ENCODE measurements around the gene KCNQ1. TPM values are rescaled to one million over a fixed set of nuclear protein-coding genes. Genes with fewer than 3 reads are reported as not detected.

Gene KCNQ1
- total and polyA plus RNA-seq, 2 donors (not counting 1 experiment from before 2014, with no cell fraction given), result not detected

DNA sequence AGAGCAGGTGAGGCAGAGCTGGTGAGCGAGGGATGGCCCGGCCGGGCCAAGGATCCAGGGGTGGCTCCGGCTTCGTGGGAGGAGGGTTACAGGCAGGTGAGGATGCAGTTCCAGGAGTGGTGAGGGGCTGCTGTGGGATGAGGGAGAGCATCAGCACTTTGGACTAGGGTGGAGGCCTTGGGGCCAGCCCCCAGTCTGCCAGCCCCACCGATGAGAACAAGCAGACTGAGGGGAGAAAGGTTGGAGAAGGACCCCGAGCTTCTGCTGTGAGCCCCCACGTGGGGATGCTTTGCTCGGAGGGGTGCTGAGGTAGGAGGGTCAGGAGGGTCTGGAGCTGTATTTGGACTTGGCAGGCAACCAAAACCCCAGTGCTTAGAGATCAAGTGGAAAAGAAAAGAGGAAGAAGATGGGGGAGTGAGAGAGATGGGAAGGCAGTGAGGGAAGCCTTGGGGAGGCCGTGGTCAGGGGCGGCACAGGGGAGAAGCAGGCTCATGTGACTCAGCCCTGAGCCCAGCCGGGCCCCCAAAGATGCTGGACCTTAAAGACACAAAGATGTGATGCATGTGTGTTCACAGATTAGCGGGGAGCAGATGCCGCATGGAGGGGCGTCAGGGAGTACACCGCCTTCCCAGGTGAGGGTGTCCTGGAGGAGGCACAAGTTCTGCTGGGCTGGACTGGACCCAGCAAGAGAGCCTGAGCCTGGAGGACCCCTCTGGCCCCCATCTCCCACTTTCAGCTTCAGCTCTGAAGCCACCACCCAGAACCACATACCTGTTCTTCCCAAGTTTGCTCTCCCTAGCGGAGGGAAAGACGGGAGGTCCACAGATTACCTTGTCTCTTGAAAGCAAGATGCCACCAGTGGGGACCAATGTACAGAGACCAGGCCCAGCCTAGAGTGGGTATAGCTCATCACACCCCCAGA lies 349.5 kb downstream of the KCNQ1 start:
- no peak for DNase-seq (ENCODE audit: low read depth in 2 of 2)

DNA sequence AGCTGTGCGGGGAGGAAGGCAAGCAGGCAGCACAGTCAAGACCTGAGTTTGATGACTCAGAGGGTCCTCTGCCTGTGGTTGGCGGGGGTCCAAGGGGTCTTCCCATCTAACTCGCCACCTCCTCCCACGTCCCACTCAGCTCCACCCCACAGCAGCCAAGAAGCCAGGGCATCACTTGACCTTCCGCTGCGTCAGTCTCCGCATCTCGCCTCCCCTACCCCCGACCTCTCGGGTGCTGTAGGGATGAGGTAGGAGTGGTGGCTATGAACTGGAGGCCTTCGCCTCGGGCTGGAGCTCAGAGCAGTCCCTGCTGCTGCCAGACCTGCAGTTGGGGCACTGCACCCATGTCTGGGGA lies 350.1 kb downstream of the KCNQ1 start:
- Histone ChIP-seq H3K27ac (ENCODE audit: insufficient read depth, low read length) (no peak overlapping the region), H4K20me1 (ENCODE audit: control insufficient read depth, extremely low read depth, insufficient read depth, low read length) (no peaks in the 10 kb centered on the region), H3K9me3 (ENCODE audit: control insufficient read depth, insufficient read depth, low read depth, low read length) (no peaks in the 10 kb centered on the region), H3K36me3 (ENCODE audit: control insufficient read depth, insufficient read depth, low read length) (no peaks in the 10 kb centered on the region), H3K27me3 (ENCODE audit: control insufficient read depth, insufficient read depth, low read length) (peaks cover 15% of the 10 kb centered on the region), H3K4me1 (ENCODE audit: control insufficient read depth, extremely low read depth, insufficient read depth, low read length) (peaks cover 3% of the 10 kb centered on the region), H3K4me3 (replicated peaks in 1 of 4; ENCODE audit: control extremely low read depth in 1 of 4, insufficient read depth in 1 of 4, low read depth in 3 of 4, low read length in 4 of 4) (no peak overlapping the region), H3K4me2 (ENCODE audit: extremely low read depth, insufficient read depth, low read length) (no peak overlapping the region), H3K79me2 (ENCODE audit: control insufficient read depth, insufficient read depth, low read length) (no peaks in the 10 kb centered on the region), H2AFZ (ENCODE audit: low read length) (no peak overlapping the region), H3K9ac (ENCODE audit: insufficient read depth, low read length) (no peak overlapping the region)
- TF ChIP-seq EZH2 (IDR thresholded peaks at IDR 0.05; ENCODE audit: low read length, missing control alignments), result no peak
- TF ChIP-seq, protein P1, sequence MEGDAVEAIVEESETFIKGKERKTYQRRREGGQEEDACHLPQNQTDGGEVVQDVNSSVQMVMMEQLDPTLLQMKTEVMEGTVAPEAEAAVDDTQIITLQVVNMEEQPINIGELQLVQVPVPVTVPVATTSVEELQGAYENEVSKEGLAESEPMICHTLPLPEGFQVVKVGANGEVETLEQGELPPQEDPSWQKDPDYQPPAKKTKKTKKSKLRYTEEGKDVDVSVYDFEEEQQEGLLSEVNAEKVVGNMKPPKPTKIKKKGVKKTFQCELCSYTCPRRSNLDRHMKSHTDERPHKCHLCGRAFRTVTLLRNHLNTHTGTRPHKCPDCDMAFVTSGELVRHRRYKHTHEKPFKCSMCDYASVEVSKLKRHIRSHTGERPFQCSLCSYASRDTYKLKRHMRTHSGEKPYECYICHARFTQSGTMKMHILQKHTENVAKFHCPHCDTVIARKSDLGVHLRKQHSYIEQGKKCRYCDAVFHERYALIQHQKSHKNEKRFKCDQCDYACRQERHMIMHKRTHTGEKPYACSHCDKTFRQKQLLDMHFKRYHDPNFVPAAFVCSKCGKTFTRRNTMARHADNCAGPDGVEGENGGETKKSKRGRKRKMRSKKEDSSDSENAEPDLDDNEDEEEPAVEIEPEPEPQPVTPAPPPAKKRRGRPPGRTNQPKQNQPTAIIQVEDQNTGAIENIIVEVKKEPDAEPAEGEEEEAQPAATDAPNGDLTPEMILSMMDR (conservative IDR thresholded peaks at IDR 0.05 in 1 of 2, IDR thresholded peaks at IDR 0.05 in 1 of 2; ENCODE audit: low read depth in 1 of 2, low read length in 2 of 2), result no peak
- DNase-seq (ENCODE audit: low read depth in 2 of 2), result no peak

More for the DNA sequence above, 349.5 kb downstream of the KCNQ1 start:
- H3K4me3 ChIP-seq (replicated peaks in 1 of 4; ENCODE audit: control extremely low read depth in 1 of 4, insufficient read depth in 1 of 4, low read depth in 3 of 4, low read length in 4 of 4), result no peak overlapping the region
- no peaks in the 10 kb centered on the region for H4K20me1 ChIP-seq (ENCODE audit: control insufficient read depth, extremely low read depth, insufficient read depth, low read length)
- H3K36me3 ChIP-seq (ENCODE audit: control insufficient read depth, insufficient read depth, low read length), result no peaks in the 10 kb centered on the region
- H3K4me2 ChIP-seq (ENCODE audit: extremely low read depth, insufficient read depth, low read length), result no peak overlapping the region
- H3K9ac ChIP-seq (ENCODE audit: insufficient read depth, low read length), result no peak overlapping the region
- peaks cover 13% of the 10 kb centered on the region for H3K27me3 ChIP-seq (ENCODE audit: control insufficient read depth, insufficient read depth, low read length)
- H2AFZ ChIP-seq (ENCODE audit: low read length), result no peak overlapping the region
- no peak for TF ChIP-seq EZH2 (IDR thresholded peaks at IDR 0.05; ENCODE audit: low read length, missing control alignments)
- TF ChIP-seq, protein P1 (conservative IDR thresholded peaks at IDR 0.05 in 1 of 2, IDR thresholded peaks at IDR 0.05 in 1 of 2; ENCODE audit: low read depth in 1 of 2, low read length in 2 of 2), result no peak
- no peaks in the 10 kb centered on the region for H3K9me3 ChIP-seq (ENCODE audit: control insufficient read depth, insufficient read depth, low read depth, low read length)
- no peaks in the 10 kb centered on the region for H3K79me2 ChIP-seq (ENCODE audit: control insufficient read depth, insufficient read depth, low read length)
- no peak overlapping the region for H3K27ac ChIP-seq (ENCODE audit: insufficient read depth, low read length)
- peaks cover 3% of the 10 kb centered on the region for H3K4me1 ChIP-seq (ENCODE audit: control insufficient read depth, extremely low read depth, insufficient read depth, low read length)

DNA sequence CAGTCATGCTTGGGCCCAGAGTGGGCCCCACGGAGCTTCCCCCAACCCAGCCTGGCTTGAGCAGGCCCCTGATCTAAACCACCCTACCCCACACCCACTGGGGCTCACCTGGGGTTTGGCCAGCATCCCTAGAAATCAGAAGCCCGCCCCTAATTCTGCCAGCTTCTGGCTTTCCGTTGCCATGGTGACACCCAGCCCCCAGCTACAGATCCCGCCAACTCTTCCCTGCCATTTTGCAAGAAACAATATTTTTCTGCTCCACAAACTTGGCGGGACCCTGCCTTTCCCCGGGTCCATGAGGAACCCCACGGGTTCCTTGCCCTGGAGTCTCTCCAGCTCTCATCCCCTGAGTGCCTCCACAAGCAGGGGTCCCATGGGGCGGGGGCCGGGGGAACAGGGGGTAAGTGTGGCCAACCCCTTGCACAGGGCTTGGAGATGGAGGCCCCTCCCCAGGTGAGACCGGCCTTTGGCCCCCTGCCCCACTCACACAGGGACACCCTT lies 350.7 kb downstream of the KCNQ1 start:
- H3K4me1 ChIP-seq (ENCODE audit: control insufficient read depth, extremely low read depth, insufficient read depth, low read length), result peaks cover 3% of the 10 kb centered on the region
- no peak overlapping the region for H3K4me3 ChIP-seq (replicated peaks in 1 of 4; ENCODE audit: control extremely low read depth in 1 of 4, insufficient read depth in 1 of 4, low read depth in 3 of 4, low read length in 4 of 4)
- H3K27me3 ChIP-seq (ENCODE audit: control insufficient read depth, insufficient read depth, low read length), result peaks cover 13% of the 10 kb centered on the region
- H3K79me2 ChIP-seq (ENCODE audit: control insufficient read depth, insufficient read depth, low read length), result no peaks in the 10 kb centered on the region
- no peak overlapping the region for H3K4me2 ChIP-seq (ENCODE audit: extremely low read depth, insufficient read depth, low read length)
- no peaks in the 10 kb centered on the region for H4K20me1 ChIP-seq (ENCODE audit: control insufficient read depth, extremely low read depth, insufficient read depth, low read length)
- no peak for DNase-seq (ENCODE audit: low read depth in 2 of 2)
- no peak overlapping the region for H2AFZ ChIP-seq (ENCODE audit: low read length)
- H3K9me3 ChIP-seq (ENCODE audit: control insufficient read depth, insufficient read depth, low read depth, low read length), result no peaks in the 10 kb centered on the region
- H3K36me3 ChIP-seq (ENCODE audit: control insufficient read depth, insufficient read depth, low read length), result no peaks in the 10 kb centered on the region
- H3K27ac ChIP-seq (ENCODE audit: insufficient read depth, low read length), result no peak overlapping the region
- TF ChIP-seq, protein P1 (conservative IDR thresholded peaks at IDR 0.05 in 1 of 2, IDR thresholded peaks at IDR 0.05 in 1 of 2; ENCODE audit: low read depth in 1 of 2, low read length in 2 of 2), result no peak
- no peak for TF ChIP-seq EZH2 (IDR thresholded peaks at IDR 0.05; ENCODE audit: low read length, missing control alignments)
- no peak overlapping the region for H3K9ac ChIP-seq (ENCODE audit: insufficient read depth, low read length)

All from fibroblast of lung (primary cell).